HFFc6 (cell line): ENCODE results near the gene MLLT1. TPM values are rescaled to one million over a fixed set of nuclear protein-coding genes. Genes with fewer than 3 reads are reported as not detected.

Source experiments
- DNase-seq: peaks from one replicate; pipeline ENCODE4 v3.0.0-alpha.2; 2018
- H3K27ac Mint-ChIP-seq: 2 replicates; pipeline ENCODE4 v1.8.0; 2020; ENCODE audit warnings: mild to moderate bottlenecking, mixed read lengths
- H3K27me3 Mint-ChIP-seq: 2 replicates; pipeline ENCODE4 v1.8.0; 2021; ENCODE audit warnings: mild to moderate bottlenecking, moderate library complexity, mixed read lengths; ENCODE audit not compliant: insufficient read depth
- H3K36me3 Mint-ChIP-seq: 2 replicates; pipeline ENCODE4 v1.8.0; 2021; ENCODE audit warnings: low read depth, mixed read lengths
- H3K4me1 Mint-ChIP-seq: 2 replicates; pipeline ENCODE4 v1.8.0; 2020; ENCODE audit warnings: low read depth, mixed read lengths
- H3K4me3 Mint-ChIP-seq: 2 replicates; pipeline ENCODE4 v1.8.0; 2020; ENCODE audit warnings: mild to moderate bottlenecking, moderate library complexity, mixed read lengths
- H3K9me3 Mint-ChIP-seq: 2 replicates; pipeline ENCODE4 v1.8.0; 2020; ENCODE audit warnings: mild to moderate bottlenecking, mixed read lengths
- long read RNA-seq: library from polyadenylated mRNA; unstranded; transcript quantifications from one replicate; pipeline ENCODE4 v2.0.0, GENCODE V29; 2019
- total RNA-seq, 6 experiments: library from RNA; stranded (reverse); fragmentation: NEBNext Ultra II Directional; extraction: Animal tissue kit (Norgen Biotek cat#: 25700); gene quantifications; 2 replicates in 1 of 6; 3 replicates in 5 of 6; pipeline ENCODE4 v1.2.3, GENCODE V29; 2021
- TF ChIP-seq, protein P1 (sequence below): fragments of 200-600 bp; sonication (generic); IDR thresholded peaks from 2 replicates; pipeline ENCODE4 v1.5.0; 2021; ENCODE audit warnings: antibody characterized with exemption, mild to moderate bottlenecking

The MLLT1 gene, protein sequence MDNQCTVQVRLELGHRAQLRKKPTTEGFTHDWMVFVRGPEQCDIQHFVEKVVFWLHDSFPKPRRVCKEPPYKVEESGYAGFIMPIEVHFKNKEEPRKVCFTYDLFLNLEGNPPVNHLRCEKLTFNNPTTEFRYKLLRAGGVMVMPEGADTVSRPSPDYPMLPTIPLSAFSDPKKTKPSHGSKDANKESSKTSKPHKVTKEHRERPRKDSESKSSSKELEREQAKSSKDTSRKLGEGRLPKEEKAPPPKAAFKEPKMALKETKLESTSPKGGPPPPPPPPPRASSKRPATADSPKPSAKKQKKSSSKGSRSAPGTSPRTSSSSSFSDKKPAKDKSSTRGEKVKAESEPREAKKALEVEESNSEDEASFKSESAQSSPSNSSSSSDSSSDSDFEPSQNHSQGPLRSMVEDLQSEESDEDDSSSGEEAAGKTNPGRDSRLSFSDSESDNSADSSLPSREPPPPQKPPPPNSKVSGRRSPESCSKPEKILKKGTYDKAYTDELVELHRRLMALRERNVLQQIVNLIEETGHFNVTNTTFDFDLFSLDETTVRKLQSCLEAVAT
- 10 to 100 TPM; 54.6 to 69.4 (median 59.5) TPM for total RNA-seq
- long read RNA-seq, partial matches to known transcripts = 2 of 29 reads
- long read RNA-seq, other reads (novel, unspliced or antisense) = 27 of 29 reads

- H3K27me3 Mint-ChIP-seq = peaks cover 4% of the 10 kb centered on the region
These were observed at the start of gene MLLT1 for GRCh38 chr19:6279931-6280591. TSS of gene MLLT1 (minus strand) at chr19:6279975. CDS start at chr19:6279784, 191 bp downstream.

DNA sequence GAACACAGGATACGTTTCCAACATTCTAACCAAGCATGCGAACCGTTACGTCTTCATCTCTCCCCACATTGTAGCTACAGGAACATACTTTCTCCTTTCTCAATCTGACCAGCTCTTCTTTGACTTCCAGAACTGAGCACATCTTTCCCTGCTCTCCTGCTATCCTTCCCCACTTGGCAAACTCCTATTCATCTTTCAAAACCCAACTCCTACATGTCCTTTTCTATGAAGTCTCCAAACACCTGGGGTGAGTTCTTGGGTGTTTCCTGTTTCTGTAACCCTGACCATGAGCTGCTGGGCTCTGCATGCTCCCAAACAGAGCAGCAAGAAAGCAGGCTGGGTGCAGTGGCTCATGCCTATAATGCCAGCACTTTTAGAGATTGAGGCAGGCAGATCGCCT lies 47.0 kb upstream of the MLLT1 start:
- TF ChIP-seq, protein P1, sequence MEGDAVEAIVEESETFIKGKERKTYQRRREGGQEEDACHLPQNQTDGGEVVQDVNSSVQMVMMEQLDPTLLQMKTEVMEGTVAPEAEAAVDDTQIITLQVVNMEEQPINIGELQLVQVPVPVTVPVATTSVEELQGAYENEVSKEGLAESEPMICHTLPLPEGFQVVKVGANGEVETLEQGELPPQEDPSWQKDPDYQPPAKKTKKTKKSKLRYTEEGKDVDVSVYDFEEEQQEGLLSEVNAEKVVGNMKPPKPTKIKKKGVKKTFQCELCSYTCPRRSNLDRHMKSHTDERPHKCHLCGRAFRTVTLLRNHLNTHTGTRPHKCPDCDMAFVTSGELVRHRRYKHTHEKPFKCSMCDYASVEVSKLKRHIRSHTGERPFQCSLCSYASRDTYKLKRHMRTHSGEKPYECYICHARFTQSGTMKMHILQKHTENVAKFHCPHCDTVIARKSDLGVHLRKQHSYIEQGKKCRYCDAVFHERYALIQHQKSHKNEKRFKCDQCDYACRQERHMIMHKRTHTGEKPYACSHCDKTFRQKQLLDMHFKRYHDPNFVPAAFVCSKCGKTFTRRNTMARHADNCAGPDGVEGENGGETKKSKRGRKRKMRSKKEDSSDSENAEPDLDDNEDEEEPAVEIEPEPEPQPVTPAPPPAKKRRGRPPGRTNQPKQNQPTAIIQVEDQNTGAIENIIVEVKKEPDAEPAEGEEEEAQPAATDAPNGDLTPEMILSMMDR = no peak
- peaks cover 4% of the 10 kb centered on the region; the same call in 1 of the 2 replicates for H3K9me3 Mint-ChIP-seq

More at GRCh38 chr19:6279931-6280591, at the start of gene MLLT1:
- Mint-ChIP-seq H3K4me3 (peak within 1 kb of the TSS; percentile 99), H3K36me3 (peaks cover 15% of the 10 kb centered on the region), H3K27ac (peak within 1 kb of the TSS; percentile 83), H3K4me1 (peaks cover 39% of the 10 kb centered on the region), H3K9me3 (no peaks in the 10 kb centered on the region)
- DNase-seq = peak; percentile 97
- TF ChIP-seq, protein P1 = peak; percentile 93

DNA sequence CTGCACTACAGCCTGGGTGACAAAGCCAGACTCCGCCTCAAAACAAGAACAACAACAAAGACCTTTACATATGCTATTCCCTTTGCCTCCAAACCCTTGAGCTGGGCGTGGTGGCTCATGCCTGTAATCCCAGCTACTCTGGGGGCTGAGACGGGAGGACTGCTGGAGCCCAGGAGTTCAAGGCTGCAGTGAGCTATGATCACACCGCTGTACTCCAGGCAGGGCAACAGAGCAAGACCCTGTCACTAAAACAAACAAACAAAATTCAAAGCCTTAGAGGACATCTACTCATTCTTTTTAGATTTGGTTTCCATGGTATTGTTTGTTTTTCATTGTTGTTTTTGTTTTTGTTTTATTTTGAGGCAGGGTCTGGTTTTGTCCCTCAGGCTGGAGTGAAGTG lies 45.8 kb upstream of the MLLT1 start:
- DNase-seq = no peak
- TF ChIP-seq, protein P1 = no peak
- Mint-ChIP-seq H3K27me3 (peaks cover 16% of the 10 kb centered on the region), H3K9me3 (peaks cover 4% of the 10 kb centered on the region; the same call in 1 of the 2 replicates), H3K27ac (no peak overlapping the region), H3K36me3 (0 out of 2 replicates have a peak, but pooled peaks cover 4% of the 10 kb centered on the region), H3K4me3 (no peak overlapping the region), H3K4me1 (no peaks in the 10 kb centered on the region)

More for the DNA sequence above, 47.0 kb upstream of the MLLT1 start:
- no peaks in the 10 kb centered on the region for H3K4me1 Mint-ChIP-seq
- 0 out of 2 replicates have a peak, but pooled peaks cover 4% of the 10 kb centered on the region for H3K36me3 Mint-ChIP-seq
- peaks cover 16% of the 10 kb centered on the region for H3K27me3 Mint-ChIP-seq
- H3K27ac Mint-ChIP-seq = no peak overlapping the region
- H3K4me3 Mint-ChIP-seq = no peak overlapping the region
- no peak for DNase-seq

DNA sequence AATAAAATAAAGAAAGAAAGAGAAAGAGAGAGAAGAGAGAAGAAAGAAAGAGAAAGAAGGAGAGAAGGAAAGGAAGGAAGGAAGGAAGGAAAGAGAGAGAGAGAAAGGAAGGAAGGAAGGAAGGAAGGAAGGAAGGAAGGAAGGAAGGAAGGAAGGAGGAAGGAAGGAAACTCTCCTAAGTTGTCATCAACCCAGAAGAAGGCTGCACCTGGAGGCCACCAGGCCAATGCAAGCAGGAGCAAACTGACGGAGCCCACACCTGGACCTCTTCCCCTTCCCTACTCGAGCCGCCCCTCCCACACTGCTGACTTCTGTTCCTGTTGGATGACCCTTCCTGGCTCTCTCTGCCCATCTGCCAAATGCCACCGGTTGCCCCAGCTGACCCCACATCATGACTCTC lies 45.0 kb upstream of the MLLT1 start:
- Mint-ChIP-seq H3K4me1 (no peaks in the 10 kb centered on the region), H3K9me3 (peaks cover 4% of the 10 kb centered on the region; the same call in 1 of the 2 replicates), H3K27ac (no peak overlapping the region), H3K4me3 (no peak overlapping the region), H3K27me3 (peaks cover 14% of the 10 kb centered on the region), H3K36me3 (0 out of 2 replicates have a peak, but pooled peaks cover 4% of the 10 kb centered on the region)
- TF ChIP-seq, protein P1 = no peak
- DNase-seq = no peak

GRCh38 chr19:6322284-6322683 lies 42.5 kb upstream of the MLLT1 start:
- Mint-ChIP-seq H3K27ac (no peak overlapping the region), H3K9me3 (peaks cover 4% of the 10 kb centered on the region; the same call in 1 of the 2 replicates), H3K4me1 (peaks cover 5% of the 10 kb centered on the region), H3K36me3 (0 out of 2 replicates have a peak, but pooled peaks cover 4% of the 10 kb centered on the region), H3K27me3 (peaks cover 18% of the 10 kb centered on the region), H3K4me3 (no peak overlapping the region)
- no peak for DNase-seq
- TF ChIP-seq, protein P1 = no peak
